Esophagus muscularis mucosa (tissue), 4 donors: ENCODE results near the gene MANBA. TPM values are rescaled to one million over a fixed set of nuclear protein-coding genes. Genes with fewer than 3 reads are reported as not detected.

Experiments
- DNase-seq: peaks from one replicate; pipeline ENCODE4 v3.0.0-alpha.2; 2017; ENCODE audit errors: extremely low spot score
- H3K27ac ChIP-seq, 4 donors: fragments of 200-600 bp; sonication (generic); replicated peaks in 1 of 4; 1 replicate in 3 of 4; 2 replicates in 1 of 4; pipeline ENCODE4 v1.5.1; 2016 to 2019; ENCODE audit warnings: mild to moderate bottlenecking in 1 of 4
- H3K27me3 ChIP-seq, 4 donors: fragments of 200-600 bp; sonication (generic); one replicate each; pipeline versions ENCODE4 v1.5.1 to v1.6.0; 2016 to 2019
- H3K36me3 ChIP-seq, 4 donors: fragments of 200-600 bp; sonication (generic); one replicate each; pipeline ENCODE4 v1.5.1; 2016 to 2019
- H3K4me1 ChIP-seq, 4 donors: fragments of 200-600 bp; sonication (generic); one replicate each; pipeline ENCODE4 v1.5.1; 2016 to 2019
- H3K4me3 ChIP-seq, 4 donors: fragments of 200-600 bp; sonication (generic); 1 replicate in 2 of 4; 2 replicates in 2 of 4; pipeline ENCODE4 v1.5.1; 2016 to 2019; ENCODE audit warnings: mild to moderate bottlenecking in 4 of 4, moderate library complexity in 1 of 4
- H3K9me3 ChIP-seq, 4 donors: fragments of 200-600 bp; sonication (generic); 1 replicate in 3 of 4; 2 replicates in 1 of 4; pipeline ENCODE4 v1.5.1; 2016 to 2019
- CTCF ChIP-seq, 3 experiments: fragments of 200-600 bp in 2 of 3; fragments of 450-650 bp in 1 of 3; sonication (generic) in 2 of 3; IDR thresholded peaks; one replicate each; pipeline ENCODE4 v1.5.1; 2017 to 2019; ENCODE audit warnings: antibody characterized with exemption in 3 of 3, mild to moderate bottlenecking in 2 of 3, moderate library complexity in 1 of 3
- EP300 ChIP-seq: sonication (generic); formaldehyde crosslinking; IDR thresholded peaks from one replicate; pipeline ENCODE4 v1.6.1; 2017; ENCODE audit warnings: antibody characterized with exemption
- POLR2A ChIP-seq: fragments of 450-650 bp; IDR thresholded peaks from one replicate; pipeline ENCODE4 v1.6.1; 2017; ENCODE audit warnings: antibody characterized with exemption, moderate library complexity, mild to moderate bottlenecking, low read depth
- POLR2AphosphoS5 ChIP-seq, 2 donors: sonication (generic); formaldehyde crosslinking; IDR thresholded peaks; one replicate each; pipeline ENCODE4 v1.6.1; 2017; ENCODE audit warnings: antibody characterized with exemption in 2 of 2
- WGBS: methylation state at CpG from one replicate; pipeline ENCODE4 v1.1.5; 2018; 5-methylcytosine and 5-hydroxymethylcytosine counted together
- intact Hi-C: fragments of 100-400 bp; cut with DNase I; formaldehyde crosslinking; loops from one replicate; pipeline ENCODE4 v1.15.1; 2023
- total RNA-seq, 4 donors: library from RNA; depleted of rRNA; stranded (reverse); fragments of >200 nt; gene quantifications; one replicate each; pipeline versions ENCODE4 v1.1.0 to v1.2.1, GENCODE V29; 2016

Gene MANBA
- 10 to 100 TPM; 22.1 to 24.9 (median 24.5) TPM for total RNA-seq

GRCh38 chr4:102760645-102761295, at the start of gene MANBA:
MANBA (minus strand) TSS chr4:102760968; CDS start chr4:102760894, 74 bp downstream.
- H3K27ac ChIP-seq, result peak within 1 kb of the TSS; percentile 78 to 90 (median 83)
- no peaks in the 10 kb centered on the region for H3K36me3 ChIP-seq
- intact Hi-C loops, result loop anchor here (2.0 kb wide), 2 partner anchors 64 to 106 kb away; no protein-coding TSS in a partner anchor
- peaks cover 9 to 26% (median 23%) of the 10 kb centered on the region in 4 donors for H3K4me1 ChIP-seq
- no peak for DNase-seq
- WGBS, result no CpG with 5 or more reads among the region's 60 CpGs
- TF ChIP-seq POLR2AphosphoS5 (IDR thresholded peaks at IDR 0.05) (peak; percentile 86 to 88), EP300 (no peak), CTCF (IDR thresholded peaks at IDR 0.05) (peak in 1 of 3 experiments; percentile 5), POLR2A (no peak)
- no peaks in the 10 kb centered on the region for H3K9me3 ChIP-seq
- H3K27me3 ChIP-seq, result no peaks in the 10 kb centered on the region
- peak within 1 kb of the TSS; percentile 77 to 91 (median 86) for H3K4me3 ChIP-seq

DNA sequence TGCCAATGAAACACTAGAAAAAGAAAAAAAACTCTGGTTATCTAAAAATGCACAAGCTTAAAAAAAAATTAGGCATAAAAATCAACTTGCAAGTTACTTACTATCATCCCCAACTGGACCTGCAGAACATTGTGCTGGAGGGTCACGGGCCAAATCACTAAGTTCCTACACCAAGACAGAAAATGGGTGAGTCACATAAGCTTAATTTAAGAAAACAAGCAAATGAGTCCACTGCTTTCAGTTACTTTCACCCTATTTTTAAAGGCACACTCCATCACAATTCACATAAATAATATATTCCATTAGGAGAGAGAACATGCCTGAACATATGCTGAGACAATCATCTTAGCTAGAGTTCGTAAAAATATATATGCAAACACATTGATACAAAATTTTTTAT, 48.9 kb upstream of the MANBA start:
- 72% methylated on average over 2 of the region's 2 CpGs for WGBS
- H3K27ac ChIP-seq, result no peak overlapping the region
- H3K9me3 ChIP-seq, result no peaks in the 10 kb centered on the region
- no peaks in the 10 kb centered on the region for H3K27me3 ChIP-seq
- DNase-seq, result no peak
- H3K4me3 ChIP-seq, result no peak overlapping the region
- H3K36me3 ChIP-seq, result peaks cover 1 to 41% (median 17%) of the 10 kb centered on the region in 4 donors
- peaks cover 62 to 81% (median 76%) of the 10 kb centered on the region in 4 donors for H3K4me1 ChIP-seq
- intact Hi-C loops, result no loop called here
- TF ChIP-seq CTCF (IDR thresholded peaks at IDR 0.05) (no peak), POLR2A (no peak), EP300 (no peak), POLR2AphosphoS5 (IDR thresholded peaks at IDR 0.05) (no peak)

- WGBS, result 55% methylated on average over 3 of the region's 3 CpGs
- Histone ChIP-seq H3K27me3 (no peaks in the 10 kb centered on the region), H3K4me3 (no peak overlapping the region), H3K9me3 (no peaks in the 10 kb centered on the region), H3K36me3 (peaks cover 6 to 46% (median 22%) of the 10 kb centered on the region in 4 donors), H3K4me1 (peaks cover 58 to 76% (median 71%) of the 10 kb centered on the region in 4 donors), H3K27ac (no peak overlapping the region)
- no peak for DNase-seq
- intact Hi-C loops, result no loop called here
- no peak for TF ChIP-seq POLR2A
- TF ChIP-seq EP300, result no peak
- no peak for TF ChIP-seq CTCF (IDR thresholded peaks at IDR 0.05)
- TF ChIP-seq POLR2AphosphoS5 (IDR thresholded peaks at IDR 0.05), result no peak
Measured at GRCh38 chr4:102809190-102809589, 48.4 kb upstream of the MANBA start.

- Histone ChIP-seq H3K9me3 (no peaks in the 10 kb centered on the region), H3K4me3 (no peak overlapping the region), H3K36me3 (peaks cover 10 to 56% (median 30%) of the 10 kb centered on the region in 4 donors), H3K27ac (no peak overlapping the region), H3K27me3 (no peaks in the 10 kb centered on the region), H3K4me1 (peaks cover 54 to 68% (median 61%) of the 10 kb centered on the region in 4 donors)
- 70% methylated on average over 2 of the region's 2 CpGs for WGBS
- TF ChIP-seq CTCF (IDR thresholded peaks at IDR 0.05) (no peak), EP300 (no peak), POLR2AphosphoS5 (IDR thresholded peaks at IDR 0.05) (no peak), POLR2A (no peak)
- intact Hi-C loops, result no loop called here
- no peak for DNase-seq
Measured at GRCh38 chr4:102808009-102808408, 47.2 kb upstream of the MANBA start.
